GM13976 (cell line): ENCODE results near the gene HBQ1.

Experiments
- DNase-seq: peaks from one replicate; pipeline ENCODE4 v3.0.0; 2012; ENCODE audit warnings: low spot score
- CTCF ChIP-seq: IDR thresholded peaks from 2 replicates; pipeline ENCODE4 v1.5.1; 2012; ENCODE audit warnings: borderline replicate concordance, mild to moderate bottlenecking; ENCODE audit not compliant: insufficient read depth; ENCODE audit errors: extremely low read depth, missing control alignments, control extremely low read depth
- in situ Hi-C: fragments of 300-500 bp; cut with MboI; formaldehyde crosslinking; loops from one replicate; pipeline ENCODE4 v1.12.0; 2022; ENCODE audit warnings: low sequenced_read_pairs, mixed read lengths, inconsistent platforms; ENCODE audit not compliant: unreplicated experiment

HBQ1 gene

GRCh38 chr16:187330-187729 lies 7.1 kb downstream of the HBQ1 start:
- no peak for DNase-seq
- no peak for TF ChIP-seq CTCF
- in situ Hi-C loops = no loop called here

DNA sequence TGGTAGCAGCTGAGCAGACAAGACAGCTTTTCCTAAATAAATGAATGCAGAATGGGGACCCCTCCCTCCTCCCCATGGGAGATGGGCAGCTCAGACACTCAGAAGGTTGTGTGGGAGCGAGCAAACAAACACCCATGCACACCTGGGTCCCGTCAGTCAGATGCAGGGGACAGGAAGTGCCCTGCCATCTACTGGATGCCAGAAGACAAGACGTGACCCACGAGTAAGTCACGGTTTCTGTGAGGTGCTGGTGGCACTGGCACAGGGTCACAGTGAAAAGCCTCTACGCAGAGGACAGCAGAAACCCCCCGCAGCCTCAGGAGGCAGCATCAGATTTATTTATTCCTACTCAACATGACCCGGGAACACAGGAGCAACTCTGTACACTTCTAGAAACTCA lies 8.4 kb downstream of the HBQ1 start:
- in situ Hi-C loops = no loop called here
- no peak for DNase-seq
- no peak for TF ChIP-seq CTCF

- in situ Hi-C loops = no loop called here
- no peak for DNase-seq
- TF ChIP-seq CTCF = no peak
Measured at GRCh38 chr16:189604-190186, 9.4 kb downstream of the HBQ1 start.

DNA sequence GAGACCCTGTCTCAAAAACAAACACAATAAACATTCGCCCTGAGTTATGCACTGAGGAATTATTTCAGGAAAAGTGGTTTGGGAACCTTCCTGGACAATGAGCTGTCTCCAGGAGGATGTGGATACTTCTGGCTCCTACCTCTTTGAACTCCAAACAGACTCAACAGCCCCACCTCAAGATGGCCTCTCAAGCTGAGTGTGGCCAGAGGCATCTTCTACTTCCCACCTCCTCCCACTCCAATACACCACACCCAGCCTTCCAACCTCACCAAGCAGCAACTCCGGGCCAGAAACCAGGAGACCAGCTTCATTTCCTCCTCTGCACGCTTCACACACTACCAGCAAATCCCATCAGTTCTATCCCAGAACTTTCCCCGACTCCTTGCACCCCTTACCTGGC lies 11.6 kb downstream of the HBQ1 start:
- TF ChIP-seq CTCF = no peak
- DNase-seq = no peak
- in situ Hi-C loops = no loop called here

DNA sequence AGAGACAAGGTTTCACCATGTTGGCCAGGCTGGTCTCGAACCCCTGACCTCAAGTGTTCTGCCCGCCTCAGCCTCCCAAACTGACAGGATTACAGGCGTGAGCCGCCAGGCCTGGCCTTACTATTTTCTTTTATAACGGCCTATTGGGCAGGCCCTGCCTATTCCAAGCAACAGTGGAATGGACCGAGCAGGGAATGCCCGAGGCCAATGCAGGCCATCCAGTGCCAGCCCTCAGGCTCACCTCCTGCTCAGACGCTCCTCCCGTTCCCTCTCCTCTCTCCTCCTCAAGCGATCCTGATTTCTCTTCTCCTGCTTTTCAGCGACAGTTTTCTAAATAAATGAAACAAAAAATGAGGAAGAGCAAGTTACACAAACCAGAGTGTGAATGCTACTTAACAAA lies 12.4 kb downstream of the HBQ1 start:
- no peak for TF ChIP-seq CTCF
- in situ Hi-C loops = no loop called here
- no peak for DNase-seq

DNA sequence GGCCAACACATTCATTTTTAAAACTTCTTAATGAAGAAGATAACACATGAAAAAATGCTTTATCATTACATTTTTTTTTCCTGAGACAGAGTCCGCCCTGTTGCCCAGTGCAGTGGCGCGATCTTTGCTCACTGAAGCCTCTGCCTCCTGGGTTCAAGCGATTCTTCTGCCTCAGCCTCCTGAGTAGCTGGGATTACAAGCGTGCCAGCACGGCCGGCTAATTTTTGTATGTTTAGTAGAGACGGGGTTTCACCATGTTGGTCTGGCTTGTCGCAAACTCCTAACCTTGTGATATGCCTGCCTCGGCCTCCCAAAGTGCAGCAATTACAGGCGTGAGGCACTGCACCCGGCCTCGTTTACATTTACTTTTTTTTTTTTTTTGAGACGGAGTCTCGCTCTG lies 13.2 kb downstream of the HBQ1 start:
- no peak for DNase-seq
- TF ChIP-seq CTCF = no peak
- in situ Hi-C loops = no loop called here

GRCh38 chr16:194516-194915 lies 14.3 kb downstream of the HBQ1 start:
- TF ChIP-seq CTCF = no peak
- in situ Hi-C loops = no loop called here
- no peak for DNase-seq
